Chondrocyte (in vitro differentiated cells): Measurements from ENCODE around the gene CLCN2. TPM values are rescaled to one million over a fixed set of nuclear protein-coding genes. Genes with fewer than 3 reads are reported as not detected.
A peak's percentile ranks its signal among the peaks of the same experiment; 100 is the strongest.

Experiments used
- DNase-seq: peaks from one replicate; pipeline ENCODE4 v3.0.0; 2021; ENCODE audit warnings: mixed read lengths, low spot score
- H3K27ac Mint-ChIP-seq: one replicate; pipeline ENCODE4 v1.8.0; 2021; ENCODE audit warnings: mild to moderate bottlenecking, moderate library complexity, mixed read lengths; ENCODE audit not compliant: unreplicated experiment
- H3K27me3 Mint-ChIP-seq: 2 replicates; pipeline ENCODE4 v1.8.0; 2021; ENCODE audit warnings: low read depth, mixed read lengths
- H3K36me3 Mint-ChIP-seq: 2 replicates; pipeline ENCODE4 v1.8.0; 2021; ENCODE audit warnings: low read depth, mixed read lengths
- H3K4me1 Mint-ChIP-seq: 2 replicates; pipeline ENCODE4 v1.8.0; 2021; ENCODE audit warnings: low read depth, mild to moderate bottlenecking, mixed read lengths
- H3K4me3 Mint-ChIP-seq: one replicate; pipeline ENCODE4 v1.8.0; 2021; ENCODE audit warnings: mild to moderate bottlenecking, moderate library complexity, mixed read lengths; ENCODE audit not compliant: unreplicated experiment
- H3K9me3 Mint-ChIP-seq: 2 replicates; pipeline ENCODE4 v1.8.0; 2021; ENCODE audit warnings: low read depth, mixed read lengths
- total RNA-seq: library from RNA; stranded (reverse); gene quantifications from 3 replicates; pipeline ENCODE4 v1.2.1, GENCODE V29; 2021
- TF ChIP-seq, protein P1 (sequence below): fragments of 200-600 bp; sonication (generic); IDR thresholded peaks from 2 replicates; pipeline ENCODE4 v1.5.0; 2021; ENCODE audit warnings: antibody characterized with exemption, mild to moderate bottlenecking, moderate library complexity

Gene CLCN2
- total RNA-seq, 1 donor from 2014 or later: 3.1 TPM

DNA sequence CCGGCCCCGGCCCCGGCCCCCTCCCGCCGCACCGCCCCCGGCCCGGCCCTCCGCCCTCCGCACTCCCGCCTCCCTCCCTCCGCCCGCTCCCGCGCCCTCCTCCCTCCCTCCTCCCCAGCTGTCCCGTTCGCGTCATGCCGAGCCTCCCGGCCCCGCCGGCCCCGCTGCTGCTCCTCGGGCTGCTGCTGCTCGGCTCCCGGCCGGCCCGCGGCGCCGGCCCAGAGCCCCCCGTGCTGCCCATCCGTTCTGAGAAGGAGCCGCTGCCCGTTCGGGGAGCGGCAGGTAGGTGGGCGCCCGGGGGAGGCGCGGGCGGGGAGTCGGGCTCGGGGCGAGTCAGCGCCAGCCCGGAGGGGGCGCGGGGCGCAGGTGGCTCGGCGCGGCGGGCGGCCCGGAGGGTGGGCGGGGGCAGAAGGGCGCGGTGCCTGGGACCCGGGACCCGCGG lies 18.8 kb upstream of the CLCN2 start:
- DNase-seq: no peak
- Mint-ChIP-seq H3K9me3 (no peaks in the 10 kb centered on the region), H3K27ac (no peak overlapping the region), H3K27me3 (peaks cover 32% of the 10 kb centered on the region), H3K4me1 (peaks cover 4% of the 10 kb centered on the region), H3K4me3 (no peak overlapping the region), H3K36me3 (no peaks in the 10 kb centered on the region)
- TF ChIP-seq, protein P1, sequence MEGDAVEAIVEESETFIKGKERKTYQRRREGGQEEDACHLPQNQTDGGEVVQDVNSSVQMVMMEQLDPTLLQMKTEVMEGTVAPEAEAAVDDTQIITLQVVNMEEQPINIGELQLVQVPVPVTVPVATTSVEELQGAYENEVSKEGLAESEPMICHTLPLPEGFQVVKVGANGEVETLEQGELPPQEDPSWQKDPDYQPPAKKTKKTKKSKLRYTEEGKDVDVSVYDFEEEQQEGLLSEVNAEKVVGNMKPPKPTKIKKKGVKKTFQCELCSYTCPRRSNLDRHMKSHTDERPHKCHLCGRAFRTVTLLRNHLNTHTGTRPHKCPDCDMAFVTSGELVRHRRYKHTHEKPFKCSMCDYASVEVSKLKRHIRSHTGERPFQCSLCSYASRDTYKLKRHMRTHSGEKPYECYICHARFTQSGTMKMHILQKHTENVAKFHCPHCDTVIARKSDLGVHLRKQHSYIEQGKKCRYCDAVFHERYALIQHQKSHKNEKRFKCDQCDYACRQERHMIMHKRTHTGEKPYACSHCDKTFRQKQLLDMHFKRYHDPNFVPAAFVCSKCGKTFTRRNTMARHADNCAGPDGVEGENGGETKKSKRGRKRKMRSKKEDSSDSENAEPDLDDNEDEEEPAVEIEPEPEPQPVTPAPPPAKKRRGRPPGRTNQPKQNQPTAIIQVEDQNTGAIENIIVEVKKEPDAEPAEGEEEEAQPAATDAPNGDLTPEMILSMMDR: no peak

DNA sequence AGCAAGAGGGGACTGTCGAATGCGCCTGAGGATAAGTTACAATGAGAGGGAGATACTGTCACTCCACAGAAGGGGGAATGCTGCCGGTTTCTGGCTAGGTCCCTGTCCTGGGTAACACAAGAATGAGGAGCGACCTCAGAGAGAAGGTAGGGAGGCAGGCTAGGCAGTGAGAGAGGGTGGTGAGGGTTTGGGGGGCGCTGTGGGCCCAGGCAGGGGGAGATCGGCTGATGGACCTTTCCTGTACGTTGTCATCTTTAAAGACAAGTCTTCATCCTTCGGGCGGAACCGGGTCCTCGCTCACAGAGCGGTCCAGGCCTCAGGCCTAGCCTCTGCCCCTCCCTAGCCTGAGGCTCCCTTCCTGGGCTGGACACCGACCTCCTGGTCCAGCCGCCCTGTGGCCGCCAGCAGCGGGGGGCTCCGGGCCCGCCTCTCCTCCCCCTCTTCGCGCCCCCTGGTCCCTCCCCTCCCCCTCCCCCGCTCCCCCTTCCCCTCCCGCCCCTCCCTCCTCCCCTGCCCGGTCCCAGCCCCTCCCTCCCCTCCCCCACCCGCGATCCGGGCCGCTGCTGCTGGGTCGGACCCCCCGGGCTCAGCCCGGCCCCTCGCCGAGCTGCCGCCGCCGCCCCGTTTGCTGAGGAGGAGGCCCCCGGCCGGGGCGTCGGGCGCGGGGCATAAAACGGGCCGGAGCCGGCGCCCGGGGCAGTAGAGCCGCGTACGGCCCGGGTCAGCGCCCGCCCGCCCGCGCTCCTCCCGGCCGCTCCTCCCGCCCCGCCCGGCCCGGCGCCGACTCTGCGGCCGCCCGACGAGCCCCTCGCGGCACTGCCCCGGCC lies 18.2 kb upstream of the CLCN2 start, which contains the start of gene CHRD:
CHRD (plus strand) TSS at position 697 of the 827 bp plus-strand sequence. CDS start 265 bp downstream, outside the sequence.
- TF ChIP-seq, protein P1: no peak
- no peaks in the 10 kb centered on the region for H3K36me3 Mint-ChIP-seq
- H3K4me1 Mint-ChIP-seq: peaks cover 4% of the 10 kb centered on the region
- no peak within 1 kb of the TSS for H3K27ac Mint-ChIP-seq
- H3K27me3 Mint-ChIP-seq: peaks cover 36% of the 10 kb centered on the region
- no peak for DNase-seq
- no peaks in the 10 kb centered on the region for H3K9me3 Mint-ChIP-seq
- H3K4me3 Mint-ChIP-seq: peak within 1 kb of the TSS; percentile 57

DNA sequence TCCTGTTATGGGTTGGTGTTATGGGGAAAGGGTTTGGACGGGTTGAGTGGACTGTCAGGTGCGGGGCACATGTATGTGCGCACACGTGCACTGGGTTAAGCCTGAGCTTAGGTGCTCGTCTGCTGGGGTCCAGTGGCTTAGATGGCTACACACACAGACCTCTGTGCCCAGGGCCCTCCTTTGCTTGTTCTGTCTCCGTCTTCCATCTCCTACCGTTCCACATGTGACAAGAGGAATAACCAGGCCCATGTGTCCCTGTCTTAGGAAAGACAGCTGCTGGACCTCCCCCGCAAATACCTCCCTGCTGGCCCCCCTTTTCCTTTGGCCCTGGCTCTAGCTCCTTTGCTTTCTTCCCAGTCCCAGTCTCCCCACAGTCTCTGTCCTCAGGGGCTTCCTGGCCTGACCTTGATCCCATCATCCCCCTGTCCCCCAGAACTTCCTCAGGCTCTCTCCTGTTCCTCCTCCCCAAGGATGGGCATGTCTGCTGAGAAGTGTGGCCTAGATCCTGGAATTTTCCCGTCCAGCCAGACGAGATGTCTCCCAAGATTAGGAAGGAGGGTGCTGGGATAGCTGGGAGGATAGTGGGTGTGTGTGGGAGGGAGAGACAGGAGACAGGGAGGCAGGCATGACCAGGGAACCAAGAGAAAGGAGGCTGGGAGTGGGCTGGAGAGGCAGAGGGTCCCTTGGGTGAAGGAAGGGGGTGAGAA lies 17.4 kb upstream of the CLCN2 start:
- Mint-ChIP-seq H3K27ac (no peak overlapping the region), H3K9me3 (no peaks in the 10 kb centered on the region), H3K27me3 (peaks cover 36% of the 10 kb centered on the region), H3K36me3 (no peaks in the 10 kb centered on the region), H3K4me3 (peak overlapping the region; percentile 57), H3K4me1 (peaks cover 5% of the 10 kb centered on the region)
- DNase-seq: no peak
- TF ChIP-seq, protein P1: no peak

DNA sequence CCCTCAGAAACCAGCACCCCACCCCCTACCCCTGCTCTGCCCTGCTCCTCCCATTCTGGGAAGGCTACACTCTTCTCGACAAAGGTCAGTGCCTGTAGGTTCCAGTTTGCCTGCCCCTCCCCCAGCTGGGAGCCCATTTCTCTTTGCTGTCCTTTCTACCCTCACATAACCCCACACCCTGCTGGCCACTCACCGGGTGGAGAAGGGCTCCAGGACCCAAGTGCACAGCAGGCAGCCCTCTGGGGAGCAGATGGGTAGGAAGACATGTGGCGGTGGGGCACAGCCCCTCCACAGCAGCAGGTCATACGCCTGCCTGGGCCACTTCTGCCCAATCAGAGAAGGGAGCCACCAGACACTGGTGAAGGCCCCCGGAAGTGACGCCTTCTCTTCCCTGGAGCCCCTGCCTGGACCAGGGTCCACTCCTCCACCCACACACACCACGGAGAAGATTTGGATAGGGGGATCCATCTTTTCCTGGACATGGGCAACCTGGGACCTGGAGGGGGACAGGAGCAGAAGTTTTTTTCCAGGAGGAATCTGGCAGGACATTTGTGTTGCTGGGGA lies 16.6 kb upstream of the CLCN2 start, which contains the start of gene THPO:
THPO (minus strand) TSS at position 326 of the 564 bp plus-strand sequence. CDS start 1,948 bp downstream, outside the sequence.
- DNase-seq: no peak
- Mint-ChIP-seq H3K36me3 (no peaks in the 10 kb centered on the region), H3K4me3 (peak within 1 kb of the TSS; percentile 57), H3K9me3 (no peaks in the 10 kb centered on the region), H3K4me1 (peaks cover 12% of the 10 kb centered on the region), H3K27me3 (peaks cover 36% of the 10 kb centered on the region), H3K27ac (no peak within 1 kb of the TSS)
- TF ChIP-seq, protein P1: no peak

DNA sequence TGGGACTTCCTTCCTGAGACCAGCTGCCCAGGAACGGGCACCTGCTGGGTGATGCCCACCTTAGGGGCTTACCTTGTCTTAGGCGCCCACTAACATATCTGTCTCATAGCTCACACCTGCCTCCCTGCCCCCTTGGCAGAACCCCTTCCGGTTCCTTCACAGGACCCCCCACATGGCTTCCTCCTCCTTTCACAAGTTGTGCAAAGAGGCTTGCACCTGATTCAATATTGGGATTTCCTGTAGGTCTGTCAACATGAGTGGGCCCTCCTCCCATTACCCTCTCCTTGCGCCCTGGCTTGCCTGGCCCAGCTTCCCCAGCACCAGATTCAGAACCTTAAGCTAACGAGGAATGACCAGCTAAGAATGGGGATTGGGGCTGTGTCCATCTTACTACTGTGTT lies 16.0 kb upstream of the CLCN2 start:
- H3K9me3 Mint-ChIP-seq: no peaks in the 10 kb centered on the region
- no peak for DNase-seq
- no peak overlapping the region for H3K4me3 Mint-ChIP-seq
- peaks cover 17% of the 10 kb centered on the region for H3K4me1 Mint-ChIP-seq
- peaks cover 34% of the 10 kb centered on the region for H3K27me3 Mint-ChIP-seq
- TF ChIP-seq, protein P1: no peak
- H3K36me3 Mint-ChIP-seq: no peaks in the 10 kb centered on the region
- no peak overlapping the region for H3K27ac Mint-ChIP-seq
